ENCODE measurements around the gene RIC8B.

RIC8B gene

GRCh38 chr12:106801830-106802533 is 27.5 kb downstream of the RIC8B start:
- DNase-seq (ENCODE audit: low spot score) = no peak

DNA sequence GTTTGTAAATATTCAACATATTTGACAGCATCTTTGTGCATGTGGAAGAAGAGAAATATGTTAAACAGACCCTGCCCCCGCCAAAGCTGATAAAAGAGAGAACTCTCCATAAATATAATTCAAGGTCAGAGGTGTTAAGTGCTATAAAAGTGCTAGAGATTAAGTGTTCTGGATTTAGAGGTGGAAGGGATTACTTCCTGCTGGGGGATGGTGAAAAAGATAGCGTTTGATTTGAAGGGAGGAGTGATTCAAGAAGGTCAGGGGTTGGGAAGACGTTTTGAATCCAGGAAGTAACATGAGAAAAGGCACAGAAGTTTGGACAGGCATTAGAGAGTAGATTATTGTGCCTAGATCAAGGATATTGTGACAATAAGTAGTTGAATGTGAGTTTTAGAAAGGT is 30.2 kb downstream of the RIC8B start:
- DNase-seq (ENCODE audit: low spot score) = no peak

DNA sequence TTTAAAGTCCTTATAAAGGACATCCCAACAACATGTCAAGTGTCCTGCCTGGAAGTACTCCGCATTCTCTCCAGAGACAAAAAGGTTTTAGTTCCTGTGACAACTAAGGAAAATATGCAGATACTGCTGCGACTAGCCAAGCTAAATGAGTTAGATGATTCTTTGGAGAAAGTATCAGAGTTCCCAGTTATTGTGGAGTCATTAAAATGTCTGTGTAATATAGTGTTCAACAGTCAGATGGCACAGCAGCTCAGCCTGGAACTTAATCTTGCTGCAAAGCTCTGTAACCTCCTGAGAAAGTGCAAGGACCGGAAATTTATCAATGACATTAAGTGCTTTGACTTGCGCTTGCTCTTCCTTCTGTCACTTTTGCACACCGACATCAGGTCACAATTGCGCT is 40.2 kb downstream of the RIC8B start:
- DNase-seq (ENCODE audit: low spot score) = no peak

- DNase-seq (ENCODE audit: low spot score) = no peak
Measured at GRCh38 chr12:106815741-106816140, 41.3 kb downstream of the RIC8B start.

GRCh38 chr12:106816231-106816630 is 41.7 kb downstream of the RIC8B start:
- no peak for DNase-seq (ENCODE audit: low spot score)

DNA sequence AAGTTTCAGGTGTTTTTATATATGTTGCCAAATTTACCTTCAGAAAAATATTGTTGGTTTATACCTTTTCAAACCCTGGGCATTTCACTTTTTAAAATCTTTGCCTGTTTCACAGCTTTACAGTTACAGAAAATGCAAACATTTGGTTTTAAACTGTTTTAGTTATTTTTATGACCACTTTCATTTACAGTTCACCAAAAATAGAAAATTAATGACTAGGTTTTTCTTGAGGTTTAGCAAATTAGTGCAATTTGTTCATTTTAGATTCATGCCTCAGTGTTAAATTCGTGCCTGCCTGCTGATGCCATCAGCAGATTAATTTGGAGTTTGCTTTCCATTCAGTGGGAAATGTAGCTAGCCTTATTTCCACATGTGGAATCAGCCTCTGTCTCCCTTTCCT is 45.5 kb downstream of the RIC8B start:
- no peak for DNase-seq (ENCODE audit: low spot score)

- DNase-seq (ENCODE audit: low spot score) = no peak
Measured at GRCh38 chr12:106831699-106832098, 57.2 kb downstream of the RIC8B start.

- DNase-seq (ENCODE audit: low spot score) = no peak
Measured at GRCh38 chr12:106837782-106838181, 63.3 kb downstream of the RIC8B start.

- no peak for DNase-seq (ENCODE audit: low spot score)
Measured at GRCh38 chr12:106839333-106839732, 64.9 kb downstream of the RIC8B start.

- DNase-seq (ENCODE audit: low spot score) = peak; percentile 24
Measured at GRCh38 chr12:106840243-106840642, 65.8 kb downstream of the RIC8B start.

- DNase-seq (ENCODE audit: low spot score) = peak; percentile 31
Measured at GRCh38 chr12:106841510-106842302, 67.2 kb downstream of the RIC8B start.

DNA sequence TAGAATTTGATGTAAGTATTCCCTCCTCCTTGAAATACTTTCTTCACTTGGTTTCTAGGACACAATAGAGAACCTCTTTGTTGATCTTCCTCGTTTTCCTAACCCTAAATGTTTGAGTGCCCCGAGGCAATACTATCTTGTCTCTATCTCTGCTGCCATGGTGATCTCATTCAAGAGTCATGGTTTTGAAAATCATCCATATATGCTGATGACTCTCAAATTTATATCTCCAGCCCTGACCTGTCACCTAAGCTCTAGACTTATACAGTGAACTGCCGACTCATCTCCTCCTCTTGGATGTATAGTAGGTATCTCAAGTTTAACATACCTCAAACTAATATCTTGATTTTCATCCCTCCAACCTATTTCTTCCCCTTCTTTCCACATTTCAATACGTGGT is 71.4 kb downstream of the RIC8B start:
- no peak for DNase-seq (ENCODE audit: low spot score)

GRCh38 chr12:106847861-106848260 is 73.4 kb downstream of the RIC8B start:
- DNase-seq (ENCODE audit: low spot score) = no peak

DNA sequence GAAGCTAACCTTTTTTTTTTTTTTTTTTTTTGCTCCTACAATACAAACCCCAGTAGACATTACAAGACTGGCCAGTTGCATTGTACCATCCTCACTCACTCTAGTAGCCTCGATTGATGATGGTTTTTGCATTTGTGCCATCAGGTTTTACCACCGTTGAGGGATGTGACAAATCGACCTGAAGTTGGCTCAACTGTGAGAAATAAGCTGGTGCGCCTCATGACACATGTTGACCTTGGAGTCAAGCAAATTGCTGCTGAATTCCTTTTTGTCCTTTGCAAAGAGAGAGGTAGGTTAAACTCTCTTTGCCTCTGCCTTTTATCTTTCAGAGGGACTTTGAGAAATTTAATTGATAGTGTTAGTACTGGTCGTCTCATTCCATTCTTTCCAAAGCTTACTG is 76.8 kb downstream of the RIC8B start:
- no peak for DNase-seq (ENCODE audit: low spot score)

DNA sequence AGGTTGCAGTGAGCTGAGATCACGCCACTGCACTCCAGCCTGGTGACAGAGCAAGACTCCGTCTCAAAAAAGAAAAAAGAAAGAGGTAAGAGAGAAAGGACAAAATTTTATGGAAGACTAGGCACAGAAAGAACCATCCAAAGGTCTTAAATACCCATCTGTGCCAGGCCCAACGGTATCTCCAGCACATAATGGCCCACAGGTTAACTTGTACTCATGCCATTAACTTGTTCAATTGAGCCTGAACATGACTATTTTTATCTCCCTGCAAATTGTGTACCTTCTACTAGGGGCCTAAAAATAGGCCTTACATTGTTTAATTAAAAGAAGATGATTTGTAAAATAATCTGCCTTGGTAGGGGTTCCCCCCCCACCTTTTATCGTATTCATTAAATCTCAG is 80.2 kb downstream of the RIC8B start:
- no peak for DNase-seq (ENCODE audit: low spot score)

DNA sequence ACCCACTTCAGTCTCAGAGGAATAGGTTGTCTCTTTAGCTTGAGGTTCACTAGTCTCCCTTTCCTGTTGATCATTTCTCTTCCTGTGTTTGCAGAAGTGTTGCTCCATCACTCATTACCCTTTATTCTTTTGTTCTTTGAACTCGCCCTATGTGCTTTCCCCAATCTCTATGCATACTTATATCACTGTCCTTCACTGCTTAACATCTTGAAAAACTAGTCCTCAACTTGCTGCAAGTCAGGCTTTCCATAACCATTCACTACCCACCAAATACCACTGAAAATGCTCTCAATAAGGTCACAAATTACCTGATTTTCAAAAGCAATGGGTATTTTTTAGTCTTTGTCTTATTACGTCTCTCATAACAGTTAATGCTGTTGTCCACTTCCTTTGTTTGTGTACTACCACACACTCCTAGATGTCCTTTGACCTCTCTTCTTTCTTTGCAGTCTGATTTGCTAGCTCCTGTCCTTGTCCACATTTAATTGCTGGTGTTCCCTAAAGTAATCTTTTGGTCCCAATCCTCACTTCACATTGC is 80.8 kb downstream of the RIC8B start:
- DNase-seq (ENCODE audit: low spot score) = peak; percentile 9

- DNase-seq (ENCODE audit: low spot score) = no peak
Measured at GRCh38 chr12:106861984-106862916, 87.8 kb downstream of the RIC8B start.

GRCh38 chr12:106863189-106863588 is 88.7 kb downstream of the RIC8B start:
- DNase-seq (ENCODE audit: low spot score) = no peak

GRCh38 chr12:106865683-106866082 is 91.2 kb downstream of the RIC8B start:
- no peak for DNase-seq (ENCODE audit: low spot score)

DNA sequence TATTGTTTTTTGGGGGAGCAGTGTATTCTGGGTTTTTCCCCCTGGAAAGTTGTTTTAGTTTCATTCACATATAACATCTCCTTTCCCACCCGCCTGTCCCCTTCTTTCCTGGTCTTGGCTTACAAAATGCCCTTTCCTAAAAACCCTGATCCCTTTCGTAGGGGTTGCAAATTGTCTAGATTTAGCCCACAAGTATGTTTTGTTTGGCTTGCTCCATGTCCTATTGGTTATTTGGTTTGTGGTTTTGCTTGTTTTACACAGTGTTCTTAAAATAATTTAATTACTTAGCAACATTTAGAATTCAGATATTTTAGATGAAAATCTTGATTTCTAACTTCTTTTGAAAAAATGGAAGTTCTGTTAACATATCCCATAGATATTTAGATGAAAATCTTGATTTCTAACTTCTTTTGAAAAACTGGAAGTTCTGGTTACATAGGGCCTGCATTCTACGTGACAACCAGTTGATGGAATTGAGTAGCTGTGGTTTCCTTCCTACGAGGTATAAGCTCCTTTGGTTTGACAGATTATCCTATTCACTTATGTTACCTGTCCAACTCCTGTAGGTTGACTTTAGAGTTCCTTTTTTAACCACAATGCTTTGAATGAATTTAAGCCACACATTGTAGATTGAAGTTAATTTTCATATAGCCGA is 92.1 kb downstream of the RIC8B start:
- DNase-seq (ENCODE audit: low spot score) = no peak

GRCh38 chr12:106867651-106868050 is 93.2 kb downstream of the RIC8B start:
- DNase-seq (ENCODE audit: low spot score) = no peak
